Activated T-cell treated with anti-CD3 and anti-CD28 coated beads, Interleukin-2, amount 50 U/mL, for 72 hours (primary cell): ENCODE results near the gene CTNNA3. TPM values are rescaled to one million over a fixed set of nuclear protein-coding genes. Genes with fewer than 3 reads are reported as not detected.
A peak's percentile ranks its signal among the peaks of the same experiment; 100 is the strongest.

Experiments
- ATAC-seq, 2 donors: fragments of 150-1000 bp; cut with Tn5 transposase; replicated peaks in 1 of 2; 2 replicates each; pipeline ENCODE4 v1.10.0; 2021; ENCODE audit warnings: moderate library complexity in 2 of 2, mild to moderate bottlenecking in 1 of 2
- DNase-seq, 2 donors: peaks; one replicate each; pipeline ENCODE4 v3.0.0; 2021 to 2022; ENCODE audit warnings: mixed read lengths in 1 of 2
- H3K27ac Mint-ChIP-seq: one replicate; pipeline ENCODE4 v1.8.0; 2022; ENCODE audit warnings: mild to moderate bottlenecking, moderate library complexity, mixed read lengths
- H3K27me3 Mint-ChIP-seq: one replicate; pipeline ENCODE4 v1.8.0; 2022; ENCODE audit warnings: low read depth, mixed read lengths
- H3K36me3 Mint-ChIP-seq, 2 donors: one replicate each; pipeline ENCODE4 v1.8.0; 2022; ENCODE audit warnings: mixed read lengths in 2 of 2, mild to moderate bottlenecking in 1 of 2; ENCODE audit not compliant: insufficient read depth in 2 of 2
- H3K4me1 Mint-ChIP-seq: one replicate; pipeline ENCODE4 v1.8.0; 2022; ENCODE audit warnings: low read depth, mixed read lengths
- H3K4me3 Mint-ChIP-seq, 2 donors: one replicate each; pipeline ENCODE4 v1.8.0; 2022; ENCODE audit warnings: mild to moderate bottlenecking in 2 of 2, mixed read lengths in 2 of 2, moderate library complexity in 2 of 2
- H3K9me3 Mint-ChIP-seq, 2 donors: one replicate each; pipeline ENCODE4 v1.8.0; 2022; ENCODE audit warnings: mixed read lengths in 2 of 2
- total RNA-seq, 2 donors: library from RNA; stranded (reverse); gene quantifications; one replicate each; pipeline ENCODE4 v1.2.3, GENCODE V29; 2022

Gene CTNNA3
- total RNA-seq, 2 donors from 2014 or later: 0.25 to 0.74 TPM

- Mint-ChIP-seq H3K4me1 (no peaks in the 10 kb centered on the region), H3K27me3 (peaks cover 6% of the 10 kb centered on the region), H3K4me3 (no peak overlapping the region), H3K27ac (no peak overlapping the region), H3K36me3 (no peaks in the 10 kb centered on the region), H3K9me3 (no peaks in the 10 kb centered on the region)
- DNase-seq: no peak
- no peak for ATAC-seq
Measured at GRCh38 chr10:67659497-67659896, 36.5 kb downstream of the CTNNA3 start.

DNA sequence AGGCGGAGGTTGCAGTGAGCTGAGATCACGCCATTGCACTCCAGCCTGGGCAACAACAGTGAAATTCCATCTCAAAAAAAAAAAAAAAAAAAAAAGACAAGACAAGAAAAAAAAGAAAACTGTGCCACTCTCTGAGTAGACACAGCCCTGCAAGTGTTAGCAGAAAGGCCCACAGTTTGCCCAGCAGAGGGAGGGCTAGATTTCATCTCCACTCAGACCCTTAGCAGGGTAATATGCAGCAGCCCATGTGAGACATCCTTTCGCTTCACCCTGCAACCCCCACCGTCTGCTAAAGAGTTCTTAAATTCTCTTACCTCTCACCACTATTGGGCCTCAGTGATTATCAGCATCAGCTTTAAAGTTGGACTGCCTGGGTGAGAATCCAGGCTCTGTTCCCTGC is 38.2 kb downstream of the CTNNA3 start:
- ATAC-seq (no peak), DNase-seq (no peak)
- Mint-ChIP-seq H3K9me3 (no peaks in the 10 kb centered on the region), H3K4me1 (no peaks in the 10 kb centered on the region), H3K36me3 (no peaks in the 10 kb centered on the region), H3K27me3 (peaks cover 6% of the 10 kb centered on the region), H3K27ac (no peak overlapping the region), H3K4me3 (no peak overlapping the region)

DNA sequence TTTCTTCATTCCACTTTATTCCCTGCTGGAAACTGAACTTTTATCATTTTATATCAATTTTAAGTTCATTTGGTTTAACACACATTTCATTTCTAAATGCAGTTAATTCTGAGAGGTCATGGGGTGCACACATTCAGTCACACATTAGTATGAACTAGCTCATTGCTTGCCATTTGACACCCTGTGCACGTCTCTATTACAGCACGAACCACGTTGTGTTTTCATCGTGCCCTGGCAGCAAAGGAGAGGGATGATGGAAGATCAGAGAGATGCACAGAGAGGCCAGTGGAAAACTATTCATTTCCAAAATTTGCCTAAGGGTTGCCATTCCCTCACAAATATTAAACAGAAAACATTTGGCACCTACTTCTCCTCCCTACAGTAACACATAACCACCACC is 45.4 kb downstream of the CTNNA3 start:
- H3K27ac Mint-ChIP-seq: no peak overlapping the region
- ATAC-seq (no peak), DNase-seq (no peak)
- H3K4me3 Mint-ChIP-seq: no peak overlapping the region
- no peaks in the 10 kb centered on the region for H3K27me3 Mint-ChIP-seq
- no peaks in the 10 kb centered on the region for H3K4me1 Mint-ChIP-seq
- H3K36me3 Mint-ChIP-seq: no peaks in the 10 kb centered on the region
- no peaks in the 10 kb centered on the region for H3K9me3 Mint-ChIP-seq

- no peak for ATAC-seq
- H3K9me3 Mint-ChIP-seq: no peaks in the 10 kb centered on the region
- H3K27me3 Mint-ChIP-seq: no peaks in the 10 kb centered on the region
Measured at GRCh38 chr10:67648613-67649229, 47.3 kb downstream of the CTNNA3 start.

GRCh38 chr10:67630904-67631303 is 65.1 kb downstream of the CTNNA3 start:
- Mint-ChIP-seq H3K27me3 (no peaks in the 10 kb centered on the region), H3K27ac (no peak overlapping the region), H3K4me3 (no peak overlapping the region), H3K9me3 (peaks cover 9 to 13% of the 10 kb centered on the region in 2 donors), H3K4me1 (no peaks in the 10 kb centered on the region), H3K36me3 (peaks cover 1 to 3% of the 10 kb centered on the region in 2 donors)
- DNase-seq (no peak), ATAC-seq (no peak)

More at GRCh38 chr10:67648613-67649229, 47.3 kb downstream of the CTNNA3 start:
- DNase-seq: no peak
- no peak overlapping the region for H3K27ac Mint-ChIP-seq
- H3K4me1 Mint-ChIP-seq: no peaks in the 10 kb centered on the region
- no peak overlapping the region for H3K4me3 Mint-ChIP-seq
- H3K36me3 Mint-ChIP-seq: no peaks in the 10 kb centered on the region

DNA sequence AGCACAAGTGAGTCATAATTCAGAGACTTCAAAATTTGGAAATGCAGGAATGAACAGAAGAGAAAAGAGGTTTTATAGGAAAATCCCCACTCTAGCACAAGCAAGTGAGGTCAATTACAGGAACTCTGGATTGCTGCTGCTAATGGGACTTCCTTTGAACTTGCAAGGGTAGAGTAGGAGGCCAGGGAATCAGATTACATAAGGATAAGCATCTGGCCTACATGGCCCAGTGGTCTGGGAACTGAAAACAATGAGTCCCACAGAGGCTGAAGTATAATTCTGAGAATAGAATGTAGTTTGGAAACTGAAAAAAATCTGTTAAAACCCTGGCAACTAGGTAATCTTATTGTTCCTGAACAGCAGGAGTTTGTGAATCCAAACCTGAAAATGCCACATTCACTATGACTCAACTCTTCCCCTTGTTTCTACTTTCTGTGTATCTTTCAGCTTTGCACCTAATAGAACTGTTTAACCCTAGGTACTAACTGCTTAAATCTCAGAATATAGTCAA is 66.5 kb downstream of the CTNNA3 start:
- peaks cover 0 to 7% of the 10 kb centered on the region in 2 donors for H3K9me3 Mint-ChIP-seq
- H3K4me1 Mint-ChIP-seq: no peaks in the 10 kb centered on the region
- H3K27me3 Mint-ChIP-seq: no peaks in the 10 kb centered on the region
- H3K27ac Mint-ChIP-seq: no peak overlapping the region
- H3K4me3 Mint-ChIP-seq: no peak overlapping the region
- peaks cover 0 to 1% of the 10 kb centered on the region in 2 donors for H3K36me3 Mint-ChIP-seq
- DNase-seq: no peak
- ATAC-seq: no peak

GRCh38 chr10:67622984-67623383 is 73.0 kb downstream of the CTNNA3 start:
- Mint-ChIP-seq H3K27ac (no peak overlapping the region), H3K4me1 (no peaks in the 10 kb centered on the region), H3K36me3 (peaks cover 0 to 1% of the 10 kb centered on the region in 2 donors), H3K4me3 (no peak overlapping the region), H3K9me3 (peaks cover 0 to 2% of the 10 kb centered on the region in 2 donors), H3K27me3 (peaks cover 13% of the 10 kb centered on the region)
- DNase-seq: no peak
- ATAC-seq: no peak

DNA sequence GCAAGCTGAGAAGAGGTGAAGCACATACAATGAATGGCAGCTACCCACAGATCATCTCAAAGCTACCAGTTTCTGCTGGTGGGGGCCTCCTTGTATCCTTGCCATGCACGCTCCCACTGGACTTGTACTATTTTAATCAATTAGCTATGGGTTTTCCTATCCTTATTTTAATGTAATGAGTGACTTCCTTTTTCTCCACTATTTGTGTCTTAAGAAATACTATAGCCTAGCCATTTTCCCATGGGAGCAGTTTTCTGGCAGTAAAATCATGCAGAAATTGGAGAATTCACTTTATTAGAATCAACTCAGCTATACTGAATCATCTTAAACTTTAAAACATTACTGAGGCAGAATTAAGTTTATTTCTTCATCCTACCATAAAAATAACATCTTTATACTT is 73.5 kb downstream of the CTNNA3 start:
- Mint-ChIP-seq H3K27me3 (peaks cover 13% of the 10 kb centered on the region), H3K36me3 (peaks cover 0 to 1% of the 10 kb centered on the region in 2 donors), H3K9me3 (peaks cover 0 to 2% of the 10 kb centered on the region in 2 donors), H3K4me1 (no peaks in the 10 kb centered on the region), H3K4me3 (no peak overlapping the region), H3K27ac (no peak overlapping the region)
- DNase-seq: no peak
- no peak for ATAC-seq

GRCh38 chr10:67621834-67622233 is 74.2 kb downstream of the CTNNA3 start:
- ATAC-seq: no peak
- H3K36me3 Mint-ChIP-seq: peaks cover 0 to 1% of the 10 kb centered on the region in 2 donors
- no peak for DNase-seq
- H3K4me3 Mint-ChIP-seq: no peak overlapping the region
- no peaks in the 10 kb centered on the region for H3K4me1 Mint-ChIP-seq
- H3K9me3 Mint-ChIP-seq: peaks cover 0 to 2% of the 10 kb centered on the region in 2 donors
- no peak overlapping the region for H3K27ac Mint-ChIP-seq
- H3K27me3 Mint-ChIP-seq: peaks cover 13% of the 10 kb centered on the region

GRCh38 chr10:67618116-67618515 is 77.9 kb downstream of the CTNNA3 start:
- DNase-seq (no peak), ATAC-seq (no peak)
- H3K27me3 Mint-ChIP-seq: peaks cover 18% of the 10 kb centered on the region
- H3K27ac Mint-ChIP-seq: no peak overlapping the region
- H3K36me3 Mint-ChIP-seq: no peaks in the 10 kb centered on the region
- H3K9me3 Mint-ChIP-seq: no peaks in the 10 kb centered on the region
- H3K4me1 Mint-ChIP-seq: peaks cover 9% of the 10 kb centered on the region
- H3K4me3 Mint-ChIP-seq: no peak overlapping the region

- Mint-ChIP-seq H3K27ac (no peak overlapping the region), H3K4me1 (peaks cover 24% of the 10 kb centered on the region), H3K9me3 (no peaks in the 10 kb centered on the region), H3K27me3 (peaks cover 11% of the 10 kb centered on the region), H3K36me3 (no peaks in the 10 kb centered on the region), H3K4me3 (peak overlapping the region; percentile 3 to 74)
- DNase-seq (peak; percentile 64 to 72), ATAC-seq (peak; percentile 100)
Measured at GRCh38 chr10:67612577-67613537, 83.1 kb downstream of the CTNNA3 start.

DNA sequence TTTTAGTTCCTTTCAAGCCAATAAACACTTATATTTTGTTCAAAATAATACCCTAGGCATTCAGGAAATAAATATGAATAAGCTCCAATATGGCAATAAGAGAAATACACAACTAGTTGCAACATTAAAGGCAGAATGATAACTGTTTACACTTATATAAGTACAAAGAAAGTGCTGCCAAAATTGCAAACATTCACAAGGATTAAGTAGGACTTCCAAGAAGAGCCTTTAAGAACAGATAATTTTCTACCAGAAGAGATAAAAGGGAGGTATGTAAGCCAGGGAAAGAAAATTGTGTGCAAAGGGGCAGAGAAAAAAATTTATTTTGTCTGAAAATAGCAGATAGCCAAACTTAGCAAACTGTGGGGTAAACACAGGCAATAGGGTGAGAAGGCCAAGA is 83.8 kb downstream of the CTNNA3 start:
- H3K27me3 Mint-ChIP-seq: peaks cover 11% of the 10 kb centered on the region
- ATAC-seq (no peak), DNase-seq (no peak)
- peaks cover 31% of the 10 kb centered on the region for H3K4me1 Mint-ChIP-seq
- H3K9me3 Mint-ChIP-seq: no peaks in the 10 kb centered on the region
- H3K36me3 Mint-ChIP-seq: no peaks in the 10 kb centered on the region
- H3K27ac Mint-ChIP-seq: no peak overlapping the region
- H3K4me3 Mint-ChIP-seq: peak overlapping the region in 1 of 2 donors; percentile 60
